Measurements from ENCODE around the gene SPOCK1.

DNA sequence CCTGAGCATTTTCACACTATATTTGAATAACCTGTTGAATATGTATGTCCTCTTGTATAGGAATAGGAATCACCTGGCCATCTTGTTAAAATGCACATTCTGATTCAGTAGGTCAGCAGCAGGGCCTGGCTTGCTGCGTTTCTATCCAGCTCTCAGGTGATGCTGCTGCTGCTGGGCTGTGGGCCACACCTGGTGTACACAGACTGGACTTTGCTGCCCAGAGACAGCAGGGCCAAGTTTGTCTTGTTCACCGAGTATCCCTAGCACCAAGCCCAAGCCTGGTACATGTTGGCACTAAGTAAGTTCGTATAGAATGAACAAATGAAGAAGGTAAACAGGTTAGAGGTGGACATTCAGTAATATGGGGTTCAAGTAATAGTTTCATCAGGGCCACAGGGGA, 151.3 kb downstream of the SPOCK1 start:
- TF ChIP-seq, protein P1, sequence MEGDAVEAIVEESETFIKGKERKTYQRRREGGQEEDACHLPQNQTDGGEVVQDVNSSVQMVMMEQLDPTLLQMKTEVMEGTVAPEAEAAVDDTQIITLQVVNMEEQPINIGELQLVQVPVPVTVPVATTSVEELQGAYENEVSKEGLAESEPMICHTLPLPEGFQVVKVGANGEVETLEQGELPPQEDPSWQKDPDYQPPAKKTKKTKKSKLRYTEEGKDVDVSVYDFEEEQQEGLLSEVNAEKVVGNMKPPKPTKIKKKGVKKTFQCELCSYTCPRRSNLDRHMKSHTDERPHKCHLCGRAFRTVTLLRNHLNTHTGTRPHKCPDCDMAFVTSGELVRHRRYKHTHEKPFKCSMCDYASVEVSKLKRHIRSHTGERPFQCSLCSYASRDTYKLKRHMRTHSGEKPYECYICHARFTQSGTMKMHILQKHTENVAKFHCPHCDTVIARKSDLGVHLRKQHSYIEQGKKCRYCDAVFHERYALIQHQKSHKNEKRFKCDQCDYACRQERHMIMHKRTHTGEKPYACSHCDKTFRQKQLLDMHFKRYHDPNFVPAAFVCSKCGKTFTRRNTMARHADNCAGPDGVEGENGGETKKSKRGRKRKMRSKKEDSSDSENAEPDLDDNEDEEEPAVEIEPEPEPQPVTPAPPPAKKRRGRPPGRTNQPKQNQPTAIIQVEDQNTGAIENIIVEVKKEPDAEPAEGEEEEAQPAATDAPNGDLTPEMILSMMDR (IDR thresholded peaks at IDR 0.05; ENCODE audit: insufficient read depth, low read length): no peak
- TF ChIP-seq SPI1 (IDR thresholded peaks at IDR 0.05; ENCODE audit: borderline replicate concordance, low read depth) (no peak), POLR2AphosphoS5 (IDR thresholded peaks at IDR 0.05; ENCODE audit: low read depth) (no peak), GABPA (IDR thresholded peaks at IDR 0.05; ENCODE audit: low read depth) (no peak)

Data from HL-60 (cell line).